Measurements from ENCODE around the gene PSMG4.

The PSMG4 gene

GRCh38 chr6:3291987-3292386 is 33.2 kb downstream of the PSMG4 start:
- DNase-seq, result no peak

- DNase-seq, result no peak
Observed at GRCh38 chr6:3292431-3293197, 33.9 kb downstream of the PSMG4 start.

- no peak for DNase-seq
Observed at GRCh38 chr6:3293271-3294155, 34.8 kb downstream of the PSMG4 start.

- DNase-seq, result no peak
Observed at GRCh38 chr6:3294396-3294795, 35.6 kb downstream of the PSMG4 start.

- no peak for DNase-seq
Observed at GRCh38 chr6:3294921-3295871, 36.4 kb downstream of the PSMG4 start.

GRCh38 chr6:3296078-3296477 is 37.3 kb downstream of the PSMG4 start:
- no peak for DNase-seq

GRCh38 chr6:3296537-3296936 is 37.8 kb downstream of the PSMG4 start:
- no peak for DNase-seq

GRCh38 chr6:3297006-3297405 is 38.3 kb downstream of the PSMG4 start:
- no peak for DNase-seq

- no peak for DNase-seq
Observed at GRCh38 chr6:3297909-3298308, 39.2 kb downstream of the PSMG4 start.

- no peak for DNase-seq
Observed at GRCh38 chr6:3299221-3299620, 40.5 kb downstream of the PSMG4 start.

- no peak for DNase-seq
Observed at GRCh38 chr6:3301506-3301905, 42.8 kb downstream of the PSMG4 start.

- no peak for DNase-seq
Observed at GRCh38 chr6:3303795-3304411, 45.2 kb downstream of the PSMG4 start.

GRCh38 chr6:3304500-3305215 is 45.9 kb downstream of the PSMG4 start:
- DNase-seq, result no peak

GRCh38 chr6:3305216-3305565 is 46.4 kb downstream of the PSMG4 start:
- DNase-seq, result no peak

- no peak for DNase-seq
Observed at GRCh38 chr6:3305831-3306230, 47.1 kb downstream of the PSMG4 start.

GRCh38 chr6:3306848-3307247 is 48.1 kb downstream of the PSMG4 start:
- DNase-seq, result no peak

- DNase-seq, result no peak
Observed at GRCh38 chr6:3307436-3307835, 48.7 kb downstream of the PSMG4 start.

GRCh38 chr6:3308106-3308505 is 49.4 kb downstream of the PSMG4 start:
- no peak for DNase-seq

GRCh38 chr6:3309391-3310050 is 50.8 kb downstream of the PSMG4 start:
- DNase-seq, result no peak

GRCh38 chr6:3310051-3310448 is 51.3 kb downstream of the PSMG4 start:
- no peak for DNase-seq

- no peak for DNase-seq
Observed at GRCh38 chr6:3310703-3311102, 52.0 kb downstream of the PSMG4 start.
